ENCODE measurements around the gene ATP2B3.

ATP2B3 gene

DNA sequence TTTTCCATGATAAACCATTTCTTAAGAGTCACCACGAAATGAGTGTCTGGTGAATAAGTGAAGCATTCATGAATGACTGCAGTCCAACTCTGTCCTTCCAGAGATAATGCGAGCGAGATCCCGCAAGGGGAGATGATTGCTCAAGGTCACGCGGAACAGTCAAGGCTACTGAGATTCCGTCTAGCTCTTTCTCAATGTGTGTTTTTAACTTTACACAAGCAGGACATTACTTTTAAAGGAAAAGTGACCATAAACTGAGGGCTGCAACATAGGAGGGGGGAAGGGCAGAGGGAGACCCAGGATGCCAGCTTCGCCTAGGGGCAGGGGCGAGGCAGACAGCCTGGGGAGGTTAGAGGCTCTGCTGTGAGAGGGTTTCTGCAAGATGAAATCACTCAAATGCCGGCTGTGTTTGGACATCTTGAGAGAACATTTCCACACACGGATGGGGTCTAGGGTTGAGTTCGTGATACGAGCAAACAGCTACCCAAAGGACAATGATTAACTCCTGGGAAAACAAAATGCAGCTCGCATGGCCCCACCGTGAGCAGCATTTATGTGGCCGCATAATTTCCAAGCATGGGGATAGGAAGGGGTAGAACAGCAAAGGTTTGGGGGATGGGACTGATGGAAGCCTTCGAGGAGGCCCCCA is 105.3 kb downstream of the ATP2B3 start:
- DNase-seq, result no peak

DNA sequence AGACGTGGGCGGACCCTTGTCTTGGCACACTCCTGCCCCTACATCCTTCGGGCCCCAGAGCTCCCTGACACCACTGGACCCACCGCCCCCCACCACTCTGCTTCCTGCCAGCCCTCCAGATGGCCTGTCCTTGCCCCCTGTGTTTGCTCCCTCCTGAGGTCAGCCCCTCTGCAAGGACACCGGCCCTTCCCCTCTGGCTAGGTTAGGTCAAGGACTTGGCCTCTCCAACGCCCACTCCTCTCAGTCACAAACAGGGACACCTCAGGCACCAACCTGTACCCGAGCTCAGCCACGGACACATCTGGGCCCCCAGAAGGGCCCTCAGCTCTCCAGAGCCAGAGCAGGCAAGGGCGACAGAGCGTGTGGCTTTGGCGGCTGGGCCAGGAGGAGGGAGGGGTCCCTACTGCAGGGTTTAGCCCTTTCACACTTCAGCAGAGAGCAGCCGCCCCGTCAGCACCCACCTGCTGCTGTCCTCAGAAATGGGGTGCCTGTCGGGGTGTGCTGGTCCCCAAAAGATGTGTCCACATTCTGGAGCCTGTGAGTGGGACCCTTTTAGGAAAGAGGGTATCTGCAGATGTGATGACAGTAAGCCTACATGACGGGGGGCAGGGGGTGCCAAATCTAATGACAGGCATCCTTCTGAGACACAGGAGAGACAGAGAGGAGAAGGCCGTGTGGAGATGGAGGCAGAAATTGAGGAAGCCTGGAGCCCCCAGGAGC is 106.0 kb downstream of the ATP2B3 start:
- no peak for DNase-seq

DNA sequence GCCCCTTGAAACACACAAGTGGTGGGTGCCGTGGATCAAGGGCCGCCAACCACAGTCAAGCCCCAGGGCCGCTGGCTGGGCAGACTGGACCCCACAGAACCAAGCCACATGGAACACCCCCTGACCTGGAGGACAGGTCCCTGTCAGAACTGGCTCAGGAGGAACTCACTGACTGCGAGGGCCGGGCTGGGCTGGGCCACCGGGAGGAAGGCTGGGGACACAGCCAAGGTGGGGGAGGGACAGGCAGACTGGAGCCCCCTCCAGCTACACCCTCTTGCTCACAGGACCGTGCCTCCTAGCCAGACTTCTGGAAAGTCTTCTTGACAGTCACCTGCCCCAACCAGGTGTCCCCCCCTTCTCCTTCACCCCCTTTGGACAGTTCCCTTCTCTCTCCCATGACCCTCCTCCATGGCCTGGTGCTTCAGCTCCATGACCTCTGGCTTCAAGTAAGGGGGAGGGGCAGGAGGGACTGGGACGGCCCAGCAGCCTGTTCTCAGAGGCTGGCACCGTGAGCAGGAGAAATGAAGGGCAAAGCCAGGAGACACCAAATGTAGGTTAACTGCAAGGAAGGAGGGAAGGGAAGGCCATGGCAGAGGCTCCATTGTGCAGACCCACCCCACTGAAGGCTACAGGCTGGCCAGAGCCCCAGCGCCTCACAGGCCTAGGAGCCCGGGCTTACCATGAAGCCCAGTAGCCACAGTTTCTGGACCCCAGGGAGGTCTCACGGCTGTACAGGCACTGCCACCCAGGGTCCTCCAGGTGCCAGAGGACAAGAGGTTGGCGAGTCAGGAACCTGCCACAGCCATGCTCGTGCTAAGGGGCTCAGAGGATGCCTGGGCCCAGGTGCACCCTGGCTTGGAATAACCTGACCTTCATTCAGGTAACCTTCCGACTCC is 107.0 kb downstream of the ATP2B3 start:
- DNase-seq, result no peak

DNA sequence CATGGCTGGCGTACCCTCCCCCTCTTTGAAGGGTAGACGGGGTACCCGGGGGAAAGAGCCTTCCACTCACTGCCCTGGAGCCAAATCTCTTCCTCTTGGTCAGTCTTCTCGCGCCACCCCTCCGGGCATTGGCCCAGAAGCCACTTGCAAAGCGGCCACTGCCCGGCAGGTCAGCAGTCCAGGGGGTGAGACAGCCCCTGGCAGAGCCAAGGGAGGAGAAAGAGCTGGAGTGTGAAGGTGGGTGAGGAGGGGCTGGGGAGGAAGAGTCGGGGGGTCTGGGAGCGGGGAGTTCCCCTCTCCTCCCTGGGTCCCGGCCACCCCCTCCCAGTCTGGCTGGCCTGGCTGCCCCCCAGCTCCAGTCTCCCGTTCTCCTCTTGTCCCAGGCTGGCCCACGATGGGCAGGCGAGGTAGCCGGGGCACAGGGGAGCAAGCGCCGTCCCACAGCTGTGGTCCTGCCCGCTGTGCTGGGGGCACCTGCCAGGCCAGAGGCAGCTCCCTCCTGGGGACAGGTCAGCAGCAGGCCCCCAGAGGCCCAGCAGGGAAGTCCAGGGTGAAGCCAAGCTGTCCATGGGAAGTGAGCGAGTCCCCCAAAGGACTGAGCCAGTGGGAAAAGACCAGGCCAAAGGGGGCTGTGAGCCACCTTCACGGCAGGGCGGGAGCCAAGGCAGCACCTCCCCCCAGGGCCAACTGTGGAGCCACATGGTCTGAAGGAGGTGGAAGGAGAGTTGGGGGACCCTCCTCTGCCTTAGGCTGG is 108.0 kb downstream of the ATP2B3 start:
- DNase-seq, result no peak

DNA sequence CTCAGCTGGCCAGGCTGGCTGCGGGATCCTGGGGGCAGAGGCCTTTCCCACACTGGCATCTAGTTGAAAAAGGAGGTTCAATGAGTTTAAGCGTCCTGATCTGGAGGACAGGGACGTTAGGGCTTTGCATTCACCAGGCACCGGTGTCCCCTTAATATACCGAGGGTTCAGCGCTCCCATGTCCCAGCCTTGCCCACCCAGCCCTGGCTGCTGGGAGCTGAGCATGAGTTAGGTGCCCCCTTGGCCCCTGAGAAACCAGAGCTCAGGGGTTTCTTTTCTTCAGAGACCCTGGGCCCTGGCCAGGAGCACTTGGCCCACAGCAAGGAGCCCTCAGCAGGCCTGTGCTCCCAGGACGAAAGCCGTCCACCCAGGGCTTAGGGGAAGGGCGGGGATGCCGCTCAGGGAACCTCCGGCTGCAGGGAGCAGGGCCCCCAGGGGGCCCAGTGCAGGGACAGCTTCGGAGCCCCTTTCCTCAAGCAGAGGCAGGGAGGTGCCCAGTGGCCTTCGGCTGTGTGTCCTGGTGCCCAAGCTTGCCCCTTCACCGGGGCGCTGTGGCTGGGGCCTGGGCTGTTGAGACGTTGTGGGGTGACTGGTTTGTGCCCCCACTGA is 108.7 kb downstream of the ATP2B3 start:
- no peak for DNase-seq

DNA sequence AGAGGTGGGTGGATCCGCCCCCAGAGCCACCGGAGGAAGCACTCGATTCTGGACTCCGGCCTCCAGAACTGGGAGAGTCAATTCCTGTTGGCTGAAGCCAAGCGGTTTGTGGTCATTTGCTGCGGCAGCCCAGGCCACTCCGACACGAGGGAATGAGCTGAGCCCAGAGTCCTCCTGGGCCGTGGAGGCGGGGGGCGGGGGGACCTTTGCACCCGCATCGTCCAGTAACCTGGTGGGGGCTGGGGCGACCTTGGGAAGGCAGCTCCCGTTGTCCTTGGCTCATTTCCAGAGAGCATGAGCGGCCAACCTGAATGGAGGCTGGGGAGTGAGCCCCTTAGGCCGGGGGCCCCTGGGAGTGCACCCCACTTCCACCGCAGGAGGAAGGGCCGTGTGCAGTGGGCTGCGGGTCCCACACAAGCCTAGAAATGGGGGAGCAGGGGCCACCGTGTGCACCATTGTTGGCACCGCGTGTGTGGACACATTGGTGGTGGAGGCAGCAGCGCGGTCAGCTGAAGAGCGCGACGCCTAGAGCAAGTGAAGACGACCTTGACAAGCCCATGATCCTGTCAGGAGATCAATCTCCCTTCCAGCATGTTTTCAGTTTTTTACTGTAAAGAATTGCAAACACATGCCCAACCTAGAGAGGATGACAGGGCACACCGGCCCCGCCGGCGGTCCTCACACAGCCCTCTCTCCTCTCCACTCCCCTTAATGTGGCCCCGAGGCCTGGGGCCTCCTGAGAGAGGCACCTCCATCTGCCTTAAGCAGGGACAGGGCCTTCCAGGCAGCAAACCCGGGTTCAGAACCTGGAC is 109.6 kb downstream of the ATP2B3 start:
- DNase-seq, result no peak

DNA sequence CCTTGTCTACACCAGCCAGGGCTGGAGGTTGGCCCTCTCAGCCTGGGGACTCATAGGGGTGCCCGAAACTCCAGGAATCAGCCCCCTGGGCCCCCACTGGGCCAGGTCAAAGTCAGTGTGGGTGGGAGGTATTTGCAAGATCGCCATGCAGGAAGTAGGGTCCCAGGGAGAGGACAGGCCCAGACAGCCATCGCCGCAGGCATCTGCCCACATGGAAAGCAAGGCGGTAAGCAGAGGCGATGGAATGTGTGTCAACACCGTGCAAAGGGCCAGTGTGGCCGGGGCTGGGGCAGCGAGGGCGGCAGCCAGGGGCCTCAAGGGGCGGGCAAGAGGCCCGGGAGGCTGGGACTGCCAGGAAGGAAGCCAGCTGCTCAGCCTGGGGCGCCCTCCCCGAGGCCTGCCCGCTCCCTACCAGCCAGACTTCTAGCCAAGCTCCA is 110.3 kb downstream of the ATP2B3 start:
- no peak for DNase-seq

DNA sequence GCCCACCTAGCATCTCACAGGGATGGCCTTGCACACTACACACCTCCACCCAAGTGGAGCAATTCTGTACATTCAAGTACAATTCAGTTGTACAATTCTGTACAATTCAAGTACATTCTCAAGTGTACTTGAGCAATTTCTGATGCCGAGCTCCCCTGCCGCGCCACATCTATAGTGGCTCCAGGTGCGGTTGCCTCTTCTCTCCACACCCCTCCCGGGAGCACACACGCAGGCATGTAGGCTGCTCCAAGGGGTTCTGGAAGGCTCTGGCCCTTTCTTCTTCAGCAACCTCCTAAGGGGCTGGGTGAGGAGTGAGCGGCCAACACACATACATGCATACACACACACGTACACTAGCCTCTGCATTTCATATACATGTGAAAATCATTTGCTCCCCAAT is 110.7 kb downstream of the ATP2B3 start:
- no peak for DNase-seq

DNA sequence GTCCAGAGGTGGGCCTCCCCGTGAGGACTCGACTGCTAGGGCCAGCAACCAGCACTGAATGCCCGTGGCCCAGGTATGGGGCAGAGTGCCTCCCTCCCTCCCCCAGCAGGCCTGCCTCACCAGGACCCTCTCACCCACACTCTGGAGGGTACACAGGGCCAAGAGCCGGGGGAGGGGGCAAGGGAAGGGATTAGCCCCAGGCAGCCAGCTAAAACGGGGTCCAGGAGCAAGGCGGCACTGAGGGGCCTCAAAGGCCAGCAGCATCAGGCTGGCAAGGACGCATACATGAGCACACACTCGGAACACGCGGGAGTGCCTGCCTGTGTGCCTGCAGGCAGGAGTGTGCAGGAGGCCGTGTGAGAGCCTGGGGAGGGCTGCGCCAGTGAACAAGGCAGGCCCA is 111.2 kb downstream of the ATP2B3 start:
- no peak for DNase-seq

DNA sequence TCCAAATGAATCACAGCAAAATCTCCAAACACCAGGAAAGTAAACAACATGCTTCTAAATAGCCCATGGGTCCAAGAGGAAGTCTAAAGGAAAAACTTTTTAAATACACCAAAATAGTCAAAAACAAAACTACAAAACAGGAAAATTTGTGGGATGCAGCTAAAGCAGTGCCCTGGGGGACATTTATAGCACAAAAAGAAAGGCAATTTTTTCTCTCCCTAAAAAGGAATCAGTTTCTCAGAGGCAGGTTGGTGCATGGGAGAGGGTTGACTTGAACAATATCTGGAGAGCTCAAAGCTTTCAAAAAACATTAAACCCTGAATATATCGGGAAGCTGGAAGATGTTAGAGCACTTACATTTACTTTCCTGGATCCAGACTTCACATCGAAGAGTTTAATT is 113.9 kb downstream of the ATP2B3 start:
- no peak for DNase-seq

DNA sequence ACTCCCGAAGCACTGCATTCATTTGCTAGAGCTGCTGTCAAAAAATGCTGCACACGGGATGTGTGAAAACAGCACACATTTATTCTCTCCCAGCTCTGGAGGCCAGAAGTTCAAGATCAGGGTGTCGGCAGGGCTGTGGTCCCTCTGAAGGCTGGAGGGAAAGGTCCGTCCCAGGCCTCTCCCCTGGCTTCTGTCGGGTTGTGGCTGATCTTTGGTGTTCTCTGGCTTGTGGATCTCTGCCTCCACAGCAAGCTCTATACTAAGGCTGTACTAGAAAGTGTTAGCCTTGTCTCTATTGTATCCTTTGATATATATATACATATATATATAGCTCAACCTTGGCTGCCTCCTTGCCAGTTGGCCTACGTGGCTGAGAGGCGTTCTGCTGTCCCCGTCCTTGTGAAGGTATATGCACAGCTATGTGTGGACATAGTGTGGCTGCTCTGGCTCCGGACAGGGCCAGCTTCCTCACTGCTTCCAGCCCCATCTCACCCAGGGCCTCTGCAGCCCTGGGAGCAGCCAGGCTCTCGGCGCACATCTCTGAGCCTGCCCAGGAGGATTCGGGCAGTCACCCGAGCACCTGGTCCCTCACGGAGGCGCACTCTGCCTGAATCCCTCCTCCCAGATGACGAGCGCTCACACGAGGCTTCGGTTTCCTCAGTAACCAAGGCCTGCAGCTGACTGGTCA is 114.6 kb downstream of the ATP2B3 start:
- no peak for DNase-seq
